Fibroblast of peridontal ligament (primary cell): ENCODE data around the gene GOLGA8O.
"Not testable (repeated sequence)": the region's sequence is repeated elsewhere in the genome, so short reads cannot be mapped to it uniquely, and the experiment has no call there.

Experiments
- DNase-seq: peaks from one replicate; pipeline ENCODE4 v3.0.0-alpha.2; 2010; ENCODE audit errors: extremely low read depth

GOLGA8O gene, protein sequence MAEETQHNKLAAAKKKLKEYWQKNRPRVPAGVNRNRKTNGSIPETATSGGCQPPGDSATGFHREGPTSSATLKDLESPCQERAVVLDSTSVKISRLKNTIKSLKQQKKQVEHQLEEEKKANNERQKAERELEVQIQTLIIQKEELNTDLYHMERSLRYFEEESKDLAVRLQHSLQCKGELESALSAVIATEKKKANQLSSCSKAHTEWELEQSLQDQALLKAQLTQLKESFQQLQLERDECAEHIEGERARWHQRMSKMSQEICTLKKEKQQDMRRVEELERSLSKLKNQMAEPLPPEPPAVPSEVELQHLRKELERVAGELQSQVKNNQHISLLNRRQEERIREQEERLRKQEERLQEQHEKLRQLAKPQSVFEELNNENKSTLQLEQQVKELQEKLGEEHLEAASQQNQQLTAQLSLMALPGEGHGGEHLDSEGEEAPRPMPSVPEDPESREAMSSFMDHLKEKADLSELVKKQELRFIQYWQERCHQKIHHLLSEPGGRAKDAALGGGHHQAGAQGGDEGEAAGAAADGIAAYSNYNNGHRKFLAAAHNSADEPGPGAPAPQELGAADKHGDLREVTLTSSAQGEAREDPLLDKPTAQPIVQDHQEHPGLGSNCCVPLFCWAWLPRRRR

DNA sequence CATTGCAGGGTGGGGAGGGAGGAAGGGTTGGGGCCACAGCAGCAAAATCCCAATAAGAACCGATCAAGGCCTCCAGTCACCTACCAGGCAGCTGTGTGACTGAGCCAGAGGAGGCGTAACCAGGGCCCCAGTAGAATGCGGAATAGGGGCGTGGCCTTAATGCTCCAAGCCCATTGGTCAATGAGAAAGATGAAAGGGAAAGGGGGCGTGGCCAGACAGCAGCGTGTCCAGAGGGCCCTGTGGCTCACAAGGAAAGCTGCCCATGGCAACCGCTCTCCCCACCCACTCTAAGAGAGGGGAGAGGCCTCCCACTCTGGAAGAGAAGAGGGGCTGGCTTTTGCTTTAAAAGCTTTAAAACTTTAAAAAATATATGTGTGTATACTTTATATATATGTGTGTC is at the start of gene GOLGA8O:
GOLGA8O (minus strand) TSS at position 101 of the 400 bp plus-strand sequence; CDS start at position 3, 98 bp downstream.
- DNase-seq: not testable (repeated sequence)

GRCh38 chr15:32504152-32504811 is 48.8 kb upstream of the GOLGA8O start:
- DNase-seq: not testable (repeated sequence)

GRCh38 chr15:32502946-32503345 is 47.5 kb upstream of the GOLGA8O start:
- peak; percentile 1 for DNase-seq

GRCh38 chr15:32492768-32493167 is 37.3 kb upstream of the GOLGA8O start:
- DNase-seq: not testable (repeated sequence)

DNA sequence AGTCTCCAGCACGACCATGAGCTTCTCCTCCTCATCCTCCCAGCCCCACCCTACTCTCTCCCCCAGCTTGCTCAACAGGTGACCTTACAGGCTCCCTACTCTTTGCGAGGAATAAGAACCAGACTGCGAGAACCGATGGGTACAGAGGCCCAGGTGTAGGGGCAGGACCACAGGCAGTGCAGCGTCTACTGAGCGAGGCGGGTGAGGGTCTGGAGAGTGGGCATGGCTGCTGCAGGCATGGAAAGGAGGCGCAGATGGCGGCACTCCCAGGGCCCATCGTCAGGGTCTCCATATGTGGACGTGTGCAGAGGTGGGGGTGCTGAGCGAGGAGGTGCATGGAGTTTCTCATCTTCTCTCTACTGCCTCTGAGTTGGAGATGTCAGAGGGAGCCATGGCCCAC is 31.0 kb upstream of the GOLGA8O start:
- DNase-seq: not testable (repeated sequence)

GRCh38 chr15:32483377-32483776 is 27.9 kb upstream of the GOLGA8O start:
- not testable (repeated sequence) for DNase-seq

DNA sequence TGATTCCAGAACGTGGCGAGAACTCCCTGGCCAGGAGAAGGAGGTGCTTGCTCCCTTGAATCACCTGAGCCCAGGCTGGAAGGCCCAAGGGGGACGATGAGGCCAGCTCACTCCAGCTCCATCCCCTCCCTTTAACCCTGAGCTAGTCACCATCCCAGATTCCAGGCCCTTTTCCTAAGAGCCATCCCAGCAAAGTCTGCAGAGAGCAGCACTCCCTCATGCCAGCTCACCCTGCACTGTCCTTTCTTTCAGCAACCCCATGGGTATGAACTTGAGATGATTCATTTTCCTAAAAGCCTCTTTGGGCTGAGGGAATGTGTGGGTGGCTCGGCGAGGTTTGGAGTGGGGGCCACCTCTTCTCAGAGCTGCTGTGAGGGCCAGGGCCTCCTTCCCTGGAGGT is 26.2 kb upstream of the GOLGA8O start:
- DNase-seq: not testable (repeated sequence)

DNA sequence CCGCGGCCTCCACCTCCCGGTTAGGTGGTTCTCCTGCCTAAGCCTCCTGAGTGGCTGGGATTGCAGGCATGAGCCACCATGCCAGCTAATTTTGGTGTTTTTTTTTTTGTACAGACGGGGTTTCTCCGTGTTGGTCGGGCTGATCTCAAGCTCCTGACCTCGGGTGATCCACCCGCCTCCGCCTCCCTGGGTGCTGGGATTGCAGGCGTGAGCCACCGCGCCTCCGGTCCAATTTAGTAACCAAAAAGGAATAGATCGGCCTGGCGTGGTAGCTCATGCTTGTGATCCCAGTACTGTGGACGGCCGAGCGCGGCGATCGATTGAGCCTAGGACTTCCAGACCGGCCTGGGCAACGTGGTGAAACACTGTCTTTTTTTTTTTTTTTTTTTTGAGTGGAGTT is 12.6 kb upstream of the GOLGA8O start:
- not testable (repeated sequence) for DNase-seq

- DNase-seq: not testable (repeated sequence)
Observed at GRCh38 chr15:32440445-32440977, 14.9 kb downstream of the GOLGA8O start.

- DNase-seq: not testable (repeated sequence)
Observed at GRCh38 chr15:32434102-32434963, 21.1 kb downstream of the GOLGA8O start.

GRCh38 chr15:32427635-32428034 is 27.8 kb downstream of the GOLGA8O start:
- DNase-seq: not testable (repeated sequence)

GRCh38 chr15:32426511-32426910 is 28.9 kb downstream of the GOLGA8O start:
- DNase-seq: not testable (repeated sequence)

DNA sequence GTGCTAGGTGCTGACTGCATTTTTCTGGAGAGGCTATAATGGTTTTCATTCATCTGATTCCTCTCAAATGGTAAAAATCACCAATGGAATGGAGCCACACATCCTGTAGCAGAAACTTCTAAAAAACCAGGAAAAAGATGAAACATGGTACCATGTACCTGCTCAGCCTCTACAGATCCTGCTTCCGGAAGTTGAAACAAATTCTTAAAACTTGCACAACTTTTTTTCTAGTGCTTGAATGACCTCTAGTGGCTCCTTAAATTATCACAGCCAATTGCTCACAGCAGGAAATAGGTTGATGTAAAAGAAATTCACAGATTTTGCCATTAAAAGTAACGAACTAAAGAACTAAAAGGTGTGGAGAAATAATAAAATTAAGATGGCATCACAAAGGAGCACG is 47.5 kb downstream of the GOLGA8O start:
- not testable (repeated sequence) for DNase-seq

DNA sequence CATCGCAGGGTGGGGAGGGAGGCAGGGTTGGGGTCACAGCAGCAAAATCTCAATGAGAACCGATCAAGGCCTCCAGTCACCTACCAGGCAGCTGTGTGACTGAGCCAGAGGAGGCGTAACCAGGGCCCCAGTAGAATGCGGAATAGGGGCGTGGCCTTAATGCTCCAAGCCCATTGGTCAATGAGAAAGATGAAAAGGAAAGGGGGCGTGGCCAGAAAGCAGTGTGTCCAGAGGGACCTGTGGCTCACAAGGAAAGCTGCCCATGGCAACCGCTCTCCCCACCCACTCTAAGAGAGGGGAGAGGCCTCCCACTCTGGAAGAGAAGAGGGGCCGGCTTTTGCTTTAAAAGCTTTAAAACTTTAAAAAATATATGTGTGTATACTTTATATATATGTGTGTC is 52.2 kb downstream of the GOLGA8O start, which contains the start of gene GOLGA8K:
GOLGA8K (minus strand) TSS at position 101 of the 400 bp plus-strand sequence; CDS start at position 3, 98 bp downstream.
- DNase-seq: not testable (repeated sequence)

DNA sequence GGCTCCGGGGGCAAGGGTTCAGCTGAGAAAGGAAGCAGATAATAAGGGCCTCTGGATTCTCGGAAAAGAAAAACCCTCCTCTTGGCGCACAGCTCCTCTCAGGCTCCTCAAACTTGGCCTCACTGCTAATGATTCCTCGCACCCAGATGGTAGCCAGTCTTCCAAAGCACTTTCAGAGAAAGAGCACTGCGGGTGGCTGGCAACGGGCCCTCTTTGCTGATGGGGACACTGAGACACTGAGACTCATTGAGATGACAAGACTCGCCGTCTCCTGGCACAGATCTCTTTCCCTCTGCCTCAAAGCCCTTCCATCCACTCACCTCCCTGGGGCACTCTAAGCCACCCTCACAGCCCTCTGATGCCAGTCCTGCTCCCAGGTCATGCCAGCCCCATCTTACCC is 58.9 kb downstream of the GOLGA8O start:
- DNase-seq: not testable (repeated sequence)
